Measurements from ENCODE around the gene GPC6.

DNA sequence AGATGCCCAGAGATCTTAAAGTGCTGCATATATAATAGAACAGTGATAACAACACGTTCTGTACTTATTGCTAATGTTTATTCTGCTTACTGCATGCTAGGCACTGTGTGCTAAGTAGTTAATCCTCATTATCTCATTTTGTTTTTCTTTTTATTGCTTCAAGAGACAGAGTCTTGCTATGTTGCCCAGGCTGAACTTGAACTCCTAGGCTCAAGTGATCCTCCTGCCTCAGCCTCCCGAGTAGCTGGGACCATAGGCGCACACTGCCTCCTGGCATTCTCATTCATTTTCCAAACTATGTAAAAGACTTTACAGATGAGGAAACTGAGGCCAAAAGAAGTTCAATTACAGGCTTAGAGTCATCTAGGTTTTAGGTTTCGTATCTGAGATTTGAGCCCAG is 548.4 kb downstream of the GPC6 start:
- TF ChIP-seq GATA3 (IDR thresholded peaks at IDR 0.05; ENCODE audit: low read depth, low read length) (no peak), GATA2 (IDR thresholded peaks at IDR 0.05; ENCODE audit: low read depth, low read length) (no peak)

Measured in SH-SY5Y (cell line).